Measurements from ENCODE around the gene UBE2E3.

DNA sequence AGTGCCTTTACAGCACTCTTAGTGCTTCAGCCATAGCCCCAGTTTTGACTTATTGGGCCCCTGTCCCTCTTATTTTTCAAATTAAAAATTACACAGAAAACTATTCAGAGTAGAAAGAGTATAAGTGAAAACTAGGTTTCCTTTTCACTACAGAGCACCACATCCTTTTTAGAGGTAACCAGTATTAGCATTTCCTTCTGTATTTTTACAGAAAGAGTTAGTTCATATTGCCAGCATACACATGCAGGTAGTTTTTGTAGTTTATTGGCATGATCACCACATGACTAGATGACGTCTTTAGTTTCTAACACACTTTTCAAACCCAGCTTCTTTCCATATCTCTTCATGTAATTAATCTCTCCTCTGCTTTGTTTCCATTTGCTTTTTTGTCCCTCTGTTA, 66.4 kb downstream of the UBE2E3 start:
- TF ChIP-seq CBFB (CRISPR knock-in tag; IDR thresholded peaks at IDR 0.05; ENCODE audit: low read depth) (no peak), ESRRA (CRISPR knock-in tag; IDR thresholded peaks at IDR 0.05; ENCODE audit: borderline replicate concordance) (no peak)
